ENCODE data around the gene SH3TC2. TPM values are rescaled to one million over a fixed set of nuclear protein-coding genes. Genes with fewer than 3 reads are reported as not detected.

Gene SH3TC2
- total RNA-seq, 1 donor from 2014 or later, result 0.43 TPM

DNA sequence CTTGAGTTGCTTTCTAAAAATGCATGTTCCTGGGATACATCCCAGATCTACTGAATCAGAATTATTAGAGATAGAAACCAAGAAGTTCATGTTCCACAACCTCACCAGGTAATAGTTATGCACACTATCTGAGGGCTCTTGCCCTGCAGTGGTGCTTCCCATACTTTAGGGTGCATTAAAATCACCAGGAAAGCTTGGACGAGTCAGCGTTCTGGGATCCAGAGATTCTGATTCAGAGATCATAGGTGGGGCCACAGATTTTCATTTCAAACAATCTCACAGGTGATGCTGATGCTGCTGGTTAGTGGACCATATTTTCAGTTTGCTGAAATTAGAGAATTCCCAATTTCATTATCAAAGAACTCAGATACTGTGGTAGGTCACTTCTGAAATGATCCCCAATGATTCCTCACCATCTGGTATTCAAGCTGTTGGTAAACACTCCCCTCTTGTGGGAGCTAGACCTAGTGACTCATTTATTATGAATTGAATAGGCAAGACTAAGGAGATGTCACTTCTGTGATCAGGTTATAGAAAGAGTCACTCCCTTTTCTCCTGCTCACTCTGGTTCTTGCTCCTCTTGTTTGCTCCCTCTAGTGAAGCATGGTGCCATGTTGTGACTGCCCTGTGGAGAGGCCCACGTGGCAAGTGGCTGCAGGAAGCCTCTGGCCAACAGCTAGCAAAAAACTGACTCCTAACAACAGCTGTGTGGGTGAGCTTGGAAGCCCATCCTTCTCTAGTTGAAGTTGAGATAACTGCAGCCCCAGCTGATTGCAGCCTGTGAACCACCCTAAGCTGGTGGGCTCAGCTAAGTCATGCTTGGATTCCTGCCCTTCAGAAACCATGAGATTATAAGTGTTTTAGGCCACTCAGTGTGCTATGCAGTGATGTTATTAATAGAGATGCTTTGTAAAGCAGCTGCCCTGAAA lies 59.8 kb downstream of the SH3TC2 start:
- ATAC-seq, result no peak
- no peak for DNase-seq (ENCODE audit: low spot score)

DNA sequence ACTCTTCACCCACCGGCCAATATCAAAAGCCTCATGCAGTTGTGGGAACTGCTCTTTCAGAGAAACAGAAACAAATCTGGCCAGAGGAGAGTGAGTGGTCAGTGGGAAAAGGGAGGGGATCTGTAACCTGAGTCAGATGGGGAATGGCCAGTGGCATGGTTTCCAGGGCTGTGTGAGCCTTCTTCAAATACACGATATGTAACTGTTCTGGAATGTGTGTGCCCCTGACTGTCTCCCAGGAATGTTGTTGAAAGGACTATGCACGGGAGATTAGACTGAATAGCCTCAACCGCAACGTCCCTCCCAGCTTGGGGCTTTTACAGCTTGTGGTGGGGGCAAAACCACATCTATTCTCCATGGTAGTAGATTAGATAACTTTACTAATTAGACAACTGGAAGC lies 60.8 kb downstream of the SH3TC2 start:
- DNase-seq (ENCODE audit: low spot score) (no peak), ATAC-seq (no peak)

DNA sequence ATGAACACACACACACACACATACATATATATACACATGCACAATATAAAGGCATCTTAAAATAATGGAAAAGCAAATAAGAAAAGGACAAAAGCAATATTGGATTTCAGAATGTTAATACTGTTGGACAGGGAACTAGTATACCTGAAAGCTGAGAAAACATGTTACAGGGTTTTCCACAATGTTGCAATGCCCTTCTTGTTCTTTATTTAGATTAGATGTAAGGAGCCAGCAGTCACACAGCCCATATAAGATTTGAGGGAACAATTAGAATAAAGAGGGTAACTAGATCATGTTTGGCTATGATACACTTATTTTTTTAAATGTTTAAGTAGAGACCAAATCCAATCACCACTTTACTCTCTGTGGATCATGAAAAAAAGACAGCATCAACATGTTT lies 61.7 kb downstream of the SH3TC2 start:
- DNase-seq (ENCODE audit: low spot score) (no peak), ATAC-seq (no peak)

DNA sequence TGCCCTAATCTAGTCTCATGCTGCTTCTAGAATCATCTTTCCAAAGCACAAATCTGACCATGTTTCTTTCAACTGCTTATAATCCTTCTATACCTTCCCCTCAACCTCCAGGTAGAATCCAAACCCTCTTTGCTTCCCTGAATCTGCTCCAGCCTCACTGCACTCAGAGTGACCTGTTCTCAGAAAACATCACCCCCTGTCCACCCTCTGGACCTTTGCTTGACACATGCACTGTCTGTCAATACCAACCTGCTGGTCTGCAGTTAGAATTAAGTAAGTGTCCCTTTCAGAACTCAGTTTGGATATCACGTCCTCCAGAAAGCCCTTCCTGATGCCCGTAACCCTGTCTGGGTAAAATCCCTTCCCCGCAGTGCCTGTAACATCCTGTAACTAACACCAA lies 63.1 kb downstream of the SH3TC2 start:
- DNase-seq (ENCODE audit: low spot score) (no peak), ATAC-seq (no peak)

DNA sequence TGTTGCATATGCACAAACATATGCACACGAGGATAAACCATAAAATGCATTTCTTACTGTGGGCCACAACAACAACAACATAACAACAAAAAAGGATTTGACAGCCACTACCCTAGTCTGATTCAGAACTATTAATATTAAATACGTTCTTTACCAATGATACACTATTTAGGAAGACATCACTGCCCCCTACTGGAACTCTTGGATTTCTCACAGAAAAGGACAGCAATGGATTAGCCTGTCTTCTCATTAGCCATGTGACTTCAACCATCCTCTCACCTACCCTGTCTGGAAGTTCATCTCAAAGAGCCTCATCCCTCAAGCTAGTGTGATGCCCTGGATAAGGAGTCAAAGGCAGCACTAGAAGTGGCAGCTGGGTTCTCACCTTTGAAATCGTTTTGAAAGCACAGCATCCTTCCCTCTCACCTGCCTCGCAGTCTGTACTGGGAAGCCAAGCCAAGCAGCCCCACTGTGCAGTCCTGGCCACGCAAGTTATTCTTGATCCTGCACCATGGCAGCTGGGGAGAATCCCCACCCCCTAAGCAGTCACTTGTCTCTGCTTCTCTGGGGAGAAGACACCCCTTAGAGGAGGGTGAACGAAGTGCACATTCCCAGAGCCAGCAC lies 64.6 kb downstream of the SH3TC2 start:
- ATAC-seq, result peak; percentile 92
- no peak for DNase-seq (ENCODE audit: low spot score)

- ATAC-seq (no peak), DNase-seq (ENCODE audit: low spot score) (no peak)
These were observed 66.6 kb downstream of the SH3TC2 start for GRCh38 chr5:148996270-148996669.

GRCh38 chr5:148995791-148996190 lies 67.1 kb downstream of the SH3TC2 start:
- DNase-seq (ENCODE audit: low spot score) (no peak), ATAC-seq (no peak)

DNA sequence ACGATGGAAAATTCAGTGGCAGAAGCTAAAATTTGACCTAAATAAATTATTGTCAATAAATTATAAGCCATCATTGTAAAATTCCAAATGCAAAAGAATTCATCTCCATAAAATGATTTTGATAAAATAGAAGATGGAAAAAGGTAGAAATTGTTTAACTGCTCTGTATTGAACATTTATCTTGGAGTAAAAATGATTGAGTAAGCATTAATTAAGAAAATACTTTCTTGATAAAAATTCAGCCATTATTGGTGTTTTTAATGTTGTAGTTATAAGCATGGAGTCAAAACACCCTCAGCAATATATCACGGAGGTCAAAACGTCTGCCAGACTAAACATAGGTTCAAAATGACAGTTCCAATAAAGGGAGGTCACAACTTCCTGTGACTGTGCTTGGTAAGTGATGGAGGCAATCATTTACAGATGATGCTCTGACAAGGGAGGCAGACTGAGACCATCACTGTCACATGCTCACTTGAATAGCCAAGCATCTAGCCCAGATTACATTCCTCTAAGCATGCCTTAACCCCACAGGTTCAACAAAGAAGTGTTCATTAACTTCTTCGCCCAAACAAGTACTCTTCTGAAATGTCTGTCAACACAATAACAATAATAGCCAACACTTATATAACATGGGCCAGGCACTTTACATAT lies 69.5 kb downstream of the SH3TC2 start:
- no peak for DNase-seq (ENCODE audit: low spot score)

GRCh38 chr5:148992265-148992664 lies 70.6 kb downstream of the SH3TC2 start:
- DNase-seq (ENCODE audit: low spot score), result no peak
- ATAC-seq, result no peak

More for the DNA sequence above, 69.5 kb downstream of the SH3TC2 start:
- ATAC-seq, result no peak

GRCh38 chr5:148991566-148991965 lies 71.3 kb downstream of the SH3TC2 start:
- DNase-seq (ENCODE audit: low spot score) (no peak), ATAC-seq (no peak)

GRCh38 chr5:148990817-148991216 lies 72.0 kb downstream of the SH3TC2 start:
- no peak for DNase-seq (ENCODE audit: low spot score)
- ATAC-seq, result no peak

DNA sequence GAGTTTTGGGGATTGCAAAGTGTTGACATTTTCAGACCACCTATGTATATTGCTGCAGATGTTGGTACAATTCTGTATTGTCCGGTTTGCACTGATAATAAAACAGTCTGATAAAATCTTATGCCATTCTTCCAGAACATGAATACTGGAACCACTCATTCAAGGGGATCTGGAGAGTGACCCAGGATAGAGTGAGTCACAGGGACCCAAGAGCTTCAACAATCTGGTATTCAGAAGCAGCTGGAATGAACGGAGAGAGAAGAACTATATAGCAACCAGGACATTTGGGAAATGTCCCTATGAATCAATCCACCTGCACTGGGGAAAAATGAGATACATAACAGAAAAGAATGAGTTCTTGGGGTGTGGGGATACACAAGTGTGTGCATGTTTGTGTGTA lies 73.3 kb downstream of the SH3TC2 start:
- DNase-seq (ENCODE audit: low spot score) (no peak), ATAC-seq (no peak)

- DNase-seq (ENCODE audit: low spot score) (no peak), ATAC-seq (no peak)
These were observed 74.5 kb downstream of the SH3TC2 start for GRCh38 chr5:148988328-148988727.

DNA sequence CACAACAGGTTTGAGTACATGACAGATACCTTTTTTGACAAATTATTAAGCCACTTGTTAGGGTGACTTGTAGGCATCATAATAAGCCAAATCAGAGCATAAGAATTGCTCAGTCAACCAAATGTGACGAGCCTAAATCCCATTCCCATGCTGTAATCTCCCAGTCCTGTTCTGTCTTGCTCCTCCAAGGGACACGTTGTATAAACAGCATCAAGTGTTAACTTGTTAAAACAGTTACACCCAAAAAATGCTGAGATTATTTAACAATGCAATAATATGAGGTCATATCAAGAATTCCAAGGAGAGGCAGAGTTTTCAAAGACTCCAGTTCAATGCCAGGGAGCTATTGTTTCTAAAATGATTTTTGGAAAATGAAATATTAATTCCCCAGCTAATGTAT lies 76.2 kb downstream of the SH3TC2 start:
- no peak for DNase-seq (ENCODE audit: low spot score)
- no peak for ATAC-seq

DNA sequence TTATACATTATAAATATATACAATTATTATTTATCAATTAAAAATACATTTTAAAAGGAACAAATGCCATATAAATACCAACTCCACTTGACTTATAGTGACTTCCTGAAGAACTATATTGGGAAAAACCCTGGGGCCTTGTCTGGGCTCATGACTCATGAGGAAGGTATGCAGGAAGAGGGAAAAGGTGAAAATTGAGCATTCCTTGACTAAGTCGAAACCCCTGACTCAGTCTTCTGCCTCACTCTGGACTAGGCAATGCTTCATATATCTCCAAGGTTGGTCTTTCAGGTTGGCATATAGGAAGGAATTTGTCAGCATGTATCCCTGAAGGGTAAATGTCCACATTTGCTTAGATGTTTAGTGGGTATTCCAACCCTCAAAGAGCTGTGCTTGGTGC lies 78.5 kb downstream of the SH3TC2 start:
- DNase-seq (ENCODE audit: low spot score) (no peak), ATAC-seq (no peak)

DNA sequence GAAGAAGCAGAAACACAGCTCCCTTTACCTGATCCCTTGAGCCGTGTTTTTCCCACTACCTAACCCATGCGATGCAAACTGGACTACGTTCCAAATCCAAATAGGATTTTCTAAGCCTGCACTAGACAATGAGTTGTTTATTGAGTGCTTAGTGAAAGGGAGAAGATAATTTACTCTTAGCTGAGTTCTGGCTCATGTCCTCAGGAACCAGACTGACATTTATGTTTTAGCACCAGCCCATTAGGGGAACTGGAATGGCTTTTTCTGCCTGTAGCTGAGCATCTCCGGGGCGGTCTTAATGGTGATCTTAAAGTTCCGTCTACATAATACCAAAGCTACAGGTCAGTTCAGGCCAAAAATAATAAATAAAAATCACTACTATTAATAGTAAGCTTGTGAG lies 81.5 kb downstream of the SH3TC2 start:
- DNase-seq (ENCODE audit: low spot score) (no peak), ATAC-seq (no peak)

GRCh38 chr5:148980731-148981130 lies 82.1 kb downstream of the SH3TC2 start:
- no peak for ATAC-seq
- DNase-seq (ENCODE audit: low spot score), result no peak

GRCh38 chr5:148979083-148979723 lies 83.7 kb downstream of the SH3TC2 start:
- peak; percentile 51 for DNase-seq (ENCODE audit: low spot score)
- peak; percentile 86 for ATAC-seq

GRCh38 chr5:148978370-148979082 lies 84.3 kb downstream of the SH3TC2 start:
- DNase-seq (ENCODE audit: low spot score) (no peak), ATAC-seq (no peak)

DNA sequence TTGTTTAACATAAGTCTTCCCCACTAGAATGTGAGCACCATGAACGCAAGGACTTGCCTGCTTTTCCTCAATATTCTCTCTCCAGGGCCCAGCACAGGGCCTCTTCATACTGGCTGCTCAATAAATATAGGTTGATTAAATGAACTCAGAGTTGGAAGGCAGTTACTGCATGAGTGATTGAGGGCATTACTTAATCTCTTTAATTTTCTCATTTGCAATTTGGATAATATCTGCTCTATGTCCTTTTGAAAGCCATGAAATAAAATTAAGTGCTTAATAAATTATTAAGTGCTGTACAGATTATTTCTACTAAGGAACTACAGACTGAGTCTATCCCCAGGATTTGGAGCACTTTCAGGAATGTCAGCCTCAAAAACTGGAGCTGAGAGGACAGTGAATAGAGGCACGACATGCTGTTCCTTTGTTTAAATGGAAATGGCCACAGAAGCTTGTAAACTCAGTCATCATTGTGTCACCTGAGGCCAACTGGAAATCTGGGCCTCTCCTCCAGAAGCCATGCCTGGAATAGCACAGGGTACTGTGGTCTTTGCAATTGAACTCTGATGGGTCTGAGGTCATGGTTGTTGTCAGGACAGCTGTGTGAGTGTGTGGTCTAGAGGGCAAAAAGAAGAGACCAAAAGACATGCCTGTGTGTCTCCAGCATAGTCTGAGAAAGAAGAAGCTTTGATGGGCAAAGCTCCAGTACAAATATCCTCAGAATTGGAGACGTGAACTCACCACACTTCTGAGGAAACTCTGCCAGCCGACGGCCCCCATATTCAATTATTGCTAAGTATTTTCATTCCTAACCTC lies 86.1 kb downstream of the SH3TC2 start:
- ATAC-seq, result no peak
- DNase-seq (ENCODE audit: low spot score), result no peak

Data from left lobe of liver (tissue), 2 donors.